Astrocyte (in vitro differentiated cells and primary cell): ENCODE results near the gene ABHD3.

Source experiments
- EZH2 ChIP-seq: IDR thresholded peaks from 2 replicates; pipeline ENCODE4 v1.6.1; 2012; ENCODE audit warnings: mild to moderate bottlenecking, low read length, inconsistent platforms; ENCODE audit not compliant: insufficient read depth
- TF ChIP-seq, protein P1 (sequence below): IDR thresholded peaks from 2 replicates; pipeline ENCODE4 v1.5.1; 2011; ENCODE audit warnings: low read depth, mild to moderate bottlenecking, inconsistent platforms, low read length, moderate library complexity; ENCODE audit not compliant: insufficient read depth

DNA sequence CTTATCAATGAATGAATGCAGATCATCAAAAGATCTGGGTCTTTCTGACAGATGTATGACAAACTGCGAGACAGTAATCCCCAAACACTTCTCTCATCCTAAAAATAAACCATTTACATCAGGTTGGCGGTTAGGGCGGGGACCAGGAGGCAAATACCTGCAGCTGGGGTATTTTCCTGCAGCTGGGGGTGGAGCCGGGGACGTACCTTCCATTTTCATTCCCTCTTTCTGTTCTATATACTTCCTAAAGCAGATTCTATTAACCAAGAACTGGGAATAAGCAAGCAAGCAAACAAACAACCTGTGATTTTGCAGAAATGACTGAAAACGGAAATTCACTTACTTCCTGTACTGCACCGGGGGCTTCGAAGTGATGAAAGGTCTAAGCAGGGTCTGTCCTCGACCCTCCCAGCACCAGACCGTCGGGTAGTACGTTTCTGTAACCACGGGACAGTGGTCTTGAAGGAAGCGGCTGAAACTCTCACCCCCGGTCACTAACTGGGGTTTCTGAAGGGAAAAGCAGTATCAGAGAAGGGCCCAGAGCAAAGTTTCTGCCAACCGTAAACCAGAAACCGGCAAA is 1.2 kb downstream of the ABHD3 start:
- TF ChIP-seq, protein P1, sequence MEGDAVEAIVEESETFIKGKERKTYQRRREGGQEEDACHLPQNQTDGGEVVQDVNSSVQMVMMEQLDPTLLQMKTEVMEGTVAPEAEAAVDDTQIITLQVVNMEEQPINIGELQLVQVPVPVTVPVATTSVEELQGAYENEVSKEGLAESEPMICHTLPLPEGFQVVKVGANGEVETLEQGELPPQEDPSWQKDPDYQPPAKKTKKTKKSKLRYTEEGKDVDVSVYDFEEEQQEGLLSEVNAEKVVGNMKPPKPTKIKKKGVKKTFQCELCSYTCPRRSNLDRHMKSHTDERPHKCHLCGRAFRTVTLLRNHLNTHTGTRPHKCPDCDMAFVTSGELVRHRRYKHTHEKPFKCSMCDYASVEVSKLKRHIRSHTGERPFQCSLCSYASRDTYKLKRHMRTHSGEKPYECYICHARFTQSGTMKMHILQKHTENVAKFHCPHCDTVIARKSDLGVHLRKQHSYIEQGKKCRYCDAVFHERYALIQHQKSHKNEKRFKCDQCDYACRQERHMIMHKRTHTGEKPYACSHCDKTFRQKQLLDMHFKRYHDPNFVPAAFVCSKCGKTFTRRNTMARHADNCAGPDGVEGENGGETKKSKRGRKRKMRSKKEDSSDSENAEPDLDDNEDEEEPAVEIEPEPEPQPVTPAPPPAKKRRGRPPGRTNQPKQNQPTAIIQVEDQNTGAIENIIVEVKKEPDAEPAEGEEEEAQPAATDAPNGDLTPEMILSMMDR = no peak
- no peak for TF ChIP-seq EZH2
